PC-9 (cell line): ENCODE results near the gene CDC26.

Experiments
- EZH2 ChIP-seq: fragments of 200-600 bp; sonication (generic); IDR thresholded peaks from 2 replicates; pipeline ENCODE4 v1.8.0; 2017; ENCODE audit warnings: antibody characterized with exemption, low read depth
- TF ChIP-seq, protein P1 (sequence below): fragments of 200-600 bp; sonication (generic); conservative IDR thresholded peaks from 2 replicates; pipeline ENCODE4 v1.6.1; 2017; ENCODE audit warnings: mixed run types, antibody characterized with exemption, mild to moderate bottlenecking, moderate library complexity

DNA sequence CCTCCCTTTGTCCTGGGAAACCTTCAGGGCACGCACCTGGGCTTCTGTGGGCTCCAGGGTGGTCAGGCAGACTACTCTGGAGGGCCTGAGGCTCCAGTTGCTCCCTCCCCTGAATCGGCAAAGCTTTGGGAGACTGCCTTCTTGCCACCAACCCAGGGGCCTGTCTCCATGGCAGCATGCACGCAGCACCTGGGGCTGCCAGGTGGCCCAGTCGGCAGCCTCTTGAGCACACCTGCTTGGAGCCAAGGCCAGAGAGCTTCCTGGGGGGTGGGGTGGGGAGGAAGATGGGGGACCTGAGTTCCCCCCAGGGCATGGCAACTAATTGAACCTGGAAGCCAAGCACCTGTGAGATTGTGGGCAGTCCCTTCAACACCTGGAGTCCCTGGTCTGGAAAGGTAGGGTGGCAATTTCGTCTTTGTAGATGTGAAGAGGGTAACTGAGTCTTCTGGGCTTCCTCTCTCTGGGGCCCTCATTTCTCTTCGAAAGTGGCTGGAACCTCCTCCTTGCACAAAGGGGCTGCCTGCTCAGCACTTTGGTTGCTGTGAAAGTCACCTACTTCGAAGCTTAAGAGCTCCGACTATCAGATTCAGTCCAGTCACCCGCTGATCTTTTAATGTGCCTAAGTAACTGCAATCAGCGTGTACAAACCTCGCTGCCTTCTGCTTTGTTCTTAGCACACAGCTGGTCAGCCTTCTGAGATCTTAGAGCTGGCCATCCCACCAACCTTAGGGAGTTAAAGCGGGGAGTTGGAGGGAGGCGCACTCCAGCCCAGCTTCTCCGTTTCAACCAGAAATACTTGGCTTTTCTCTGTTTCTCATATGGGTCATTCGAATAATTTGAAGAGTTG lies 23.8 kb upstream of the CDC26 start:
- TF ChIP-seq, protein P1, sequence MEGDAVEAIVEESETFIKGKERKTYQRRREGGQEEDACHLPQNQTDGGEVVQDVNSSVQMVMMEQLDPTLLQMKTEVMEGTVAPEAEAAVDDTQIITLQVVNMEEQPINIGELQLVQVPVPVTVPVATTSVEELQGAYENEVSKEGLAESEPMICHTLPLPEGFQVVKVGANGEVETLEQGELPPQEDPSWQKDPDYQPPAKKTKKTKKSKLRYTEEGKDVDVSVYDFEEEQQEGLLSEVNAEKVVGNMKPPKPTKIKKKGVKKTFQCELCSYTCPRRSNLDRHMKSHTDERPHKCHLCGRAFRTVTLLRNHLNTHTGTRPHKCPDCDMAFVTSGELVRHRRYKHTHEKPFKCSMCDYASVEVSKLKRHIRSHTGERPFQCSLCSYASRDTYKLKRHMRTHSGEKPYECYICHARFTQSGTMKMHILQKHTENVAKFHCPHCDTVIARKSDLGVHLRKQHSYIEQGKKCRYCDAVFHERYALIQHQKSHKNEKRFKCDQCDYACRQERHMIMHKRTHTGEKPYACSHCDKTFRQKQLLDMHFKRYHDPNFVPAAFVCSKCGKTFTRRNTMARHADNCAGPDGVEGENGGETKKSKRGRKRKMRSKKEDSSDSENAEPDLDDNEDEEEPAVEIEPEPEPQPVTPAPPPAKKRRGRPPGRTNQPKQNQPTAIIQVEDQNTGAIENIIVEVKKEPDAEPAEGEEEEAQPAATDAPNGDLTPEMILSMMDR: no peak
- no peak for TF ChIP-seq EZH2
